Measurements from ENCODE around the gene UPK3A. TPM values are rescaled to one million over a fixed set of nuclear protein-coding genes. Genes with fewer than 3 reads are reported as not detected.
A peak's percentile ranks its signal among the peaks of the same experiment; 100 is the strongest.

UPK3A gene
- total and polyA plus RNA-seq, 2 of the 13 experiments (the other 11 are each of a cell fraction or from before 2014, with no cell fraction given): 10.5 to 13.8 TPM

DNA sequence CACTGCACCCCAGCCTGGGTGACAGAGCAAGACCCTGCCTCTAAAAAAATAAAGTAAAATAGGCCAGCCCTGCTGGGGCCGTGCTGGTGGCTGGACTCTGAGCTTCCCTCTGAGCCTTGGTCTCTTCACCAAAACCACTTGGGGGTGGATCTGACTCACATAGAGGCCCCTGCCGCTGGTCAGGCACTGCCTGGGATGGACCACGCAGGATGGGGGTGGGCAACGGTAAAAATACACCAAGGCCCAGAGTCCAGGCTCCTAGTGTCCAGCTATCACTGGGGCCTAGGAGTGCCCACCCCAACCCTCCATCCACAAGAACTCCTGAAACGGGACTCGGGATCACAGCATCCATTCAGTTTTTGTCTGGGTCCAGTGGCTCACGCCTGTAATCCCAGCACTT, 12.3 kb upstream of the UPK3A start (continued):
- TF ChIP-seq ZHX1 (CRISPR knock-in tag; IDR thresholded peaks at IDR 0.05; ENCODE audit: low read depth) (no peak), ZNF773 (CRISPR knock-in tag; IDR thresholded peaks at IDR 0.05; ENCODE audit: borderline replicate concordance) (no peak), ZNF556 (CRISPR knock-in tag; IDR thresholded peaks at IDR 0.05; ENCODE audit: borderline replicate concordance) (no peak), ZFP91 (CRISPR knock-in tag; IDR thresholded peaks at IDR 0.05; ENCODE audit: borderline replicate concordance) (no peak; the same call in 1 of the 2 replicates), POLR2A (IDR thresholded peaks at IDR 0.05; ENCODE audit: insufficient read depth in 1 of 2, low read depth in 2 of 2, low read length in 2 of 2) (peak; percentile 29 to 53; a peak in 1 of 4 replicates), NPAS2 (CRISPR knock-in tag; IDR thresholded peaks at IDR 0.05; ENCODE audit: borderline replicate concordance) (no peak), ZNF563 (CRISPR knock-in tag; IDR thresholded peaks at IDR 0.05) (no peak), TBL1XR1 (IDR thresholded peaks at IDR 0.05; ENCODE audit: borderline replicate concordance, low read length, partially characterized antibody) (no peak), ZBTB38 (CRISPR knock-in tag; IDR thresholded peaks at IDR 0.05) (no peak), KLF11 (CRISPR knock-in tag; IDR thresholded peaks at IDR 0.05) (no peak), ZNF101 (CRISPR knock-in tag; IDR thresholded peaks at IDR 0.05; ENCODE audit: borderline replicate concordance, low read depth) (no peak), ZNF143 (CRISPR knock-in tag; IDR thresholded peaks at IDR 0.05) (no peak), KLF16 (CRISPR knock-in tag; IDR thresholded peaks at IDR 0.05) (no peak), KDM3A (CRISPR knock-in tag; IDR thresholded peaks at IDR 0.05; ENCODE audit: low read depth) (no peak), ZNF543 (CRISPR knock-in tag; IDR thresholded peaks at IDR 0.05) (no peak), HOXA5 (CRISPR knock-in tag; IDR thresholded peaks at IDR 0.05) (no peak), ZSCAN31 (CRISPR knock-in tag; IDR thresholded peaks at IDR 0.05; ENCODE audit: low read depth) (no peak)
- TF ChIP-seq, protein P1, sequence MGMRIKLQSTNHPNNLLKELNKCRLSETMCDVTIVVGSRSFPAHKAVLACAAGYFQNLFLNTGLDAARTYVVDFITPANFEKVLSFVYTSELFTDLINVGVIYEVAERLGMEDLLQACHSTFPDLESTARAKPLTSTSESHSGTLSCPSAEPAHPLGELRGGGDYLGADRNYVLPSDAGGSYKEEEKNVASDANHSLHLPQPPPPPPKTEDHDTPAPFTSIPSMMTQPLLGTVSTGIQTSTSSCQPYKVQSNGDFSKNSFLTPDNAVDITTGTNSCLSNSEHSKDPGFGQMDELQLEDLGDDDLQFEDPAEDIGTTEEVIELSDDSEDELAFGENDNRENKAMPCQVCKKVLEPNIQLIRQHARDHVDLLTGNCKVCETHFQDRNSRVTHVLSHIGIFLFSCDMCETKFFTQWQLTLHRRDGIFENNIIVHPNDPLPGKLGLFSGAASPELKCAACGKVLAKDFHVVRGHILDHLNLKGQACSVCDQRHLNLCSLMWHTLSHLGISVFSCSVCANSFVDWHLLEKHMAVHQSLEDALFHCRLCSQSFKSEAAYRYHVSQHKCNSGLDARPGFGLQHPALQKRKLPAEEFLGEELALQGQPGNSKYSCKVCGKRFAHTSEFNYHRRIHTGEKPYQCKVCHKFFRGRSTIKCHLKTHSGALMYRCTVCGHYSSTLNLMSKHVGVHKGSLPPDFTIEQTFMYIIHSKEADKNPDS (CRISPR knock-in tag; IDR thresholded peaks at IDR 0.05): no peak
- TF ChIP-seq, protein P2, sequence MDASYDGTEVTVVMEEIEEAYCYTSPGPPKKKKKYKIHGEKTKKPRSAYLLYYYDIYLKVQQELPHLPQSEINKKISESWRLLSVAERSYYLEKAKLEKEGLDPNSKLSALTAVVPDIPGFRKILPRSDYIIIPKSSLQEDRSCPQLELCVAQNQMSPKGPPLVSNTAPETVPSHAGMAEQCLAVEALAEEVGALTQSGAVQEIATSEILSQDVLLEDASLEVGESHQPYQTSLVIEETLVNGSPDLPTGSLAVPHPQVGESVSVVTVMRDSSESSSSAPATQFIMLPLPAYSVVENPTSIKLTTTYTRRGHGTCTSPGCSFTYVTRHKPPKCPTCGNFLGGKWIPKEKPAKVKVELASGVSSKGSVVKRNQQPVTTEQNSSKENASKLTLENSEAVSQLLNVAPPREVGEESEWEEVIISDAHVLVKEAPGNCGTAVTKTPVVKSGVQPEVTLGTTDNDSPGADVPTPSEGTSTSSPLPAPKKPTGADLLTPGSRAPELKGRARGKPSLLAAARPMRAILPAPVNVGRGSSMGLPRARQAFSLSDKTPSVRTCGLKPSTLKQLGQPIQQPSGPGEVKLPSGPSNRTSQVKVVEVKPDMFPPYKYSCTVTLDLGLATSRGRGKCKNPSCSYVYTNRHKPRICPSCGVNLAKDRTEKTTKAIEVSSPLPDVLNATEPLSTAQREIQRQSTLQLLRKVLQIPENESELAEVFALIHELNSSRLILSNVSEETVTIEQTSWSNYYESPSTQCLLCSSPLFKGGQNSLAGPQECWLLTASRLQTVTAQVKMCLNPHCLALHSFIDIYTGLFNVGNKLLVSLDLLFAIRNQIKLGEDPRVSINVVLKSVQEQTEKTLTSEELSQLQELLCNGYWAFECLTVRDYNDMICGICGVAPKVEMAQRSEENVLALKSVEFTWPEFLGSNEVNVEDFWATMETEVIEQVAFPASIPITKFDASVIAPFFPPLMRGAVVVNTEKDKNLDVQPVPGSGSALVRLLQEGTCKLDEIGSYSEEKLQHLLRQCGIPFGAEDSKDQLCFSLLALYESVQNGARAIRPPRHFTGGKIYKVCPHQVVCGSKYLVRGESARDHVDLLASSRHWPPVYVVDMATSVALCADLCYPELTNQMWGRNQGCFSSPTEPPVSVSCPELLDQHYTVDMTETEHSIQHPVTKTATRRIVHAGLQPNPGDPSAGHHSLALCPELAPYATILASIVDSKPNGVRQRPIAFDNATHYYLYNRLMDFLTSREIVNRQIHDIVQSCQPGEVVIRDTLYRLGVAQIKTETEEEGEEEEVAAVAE (CRISPR knock-in tag; IDR thresholded peaks at IDR 0.05; ENCODE audit: borderline replicate concordance): no peak
